Measurements from ENCODE around the gene HSF4.

Gene HSF4

DNA sequence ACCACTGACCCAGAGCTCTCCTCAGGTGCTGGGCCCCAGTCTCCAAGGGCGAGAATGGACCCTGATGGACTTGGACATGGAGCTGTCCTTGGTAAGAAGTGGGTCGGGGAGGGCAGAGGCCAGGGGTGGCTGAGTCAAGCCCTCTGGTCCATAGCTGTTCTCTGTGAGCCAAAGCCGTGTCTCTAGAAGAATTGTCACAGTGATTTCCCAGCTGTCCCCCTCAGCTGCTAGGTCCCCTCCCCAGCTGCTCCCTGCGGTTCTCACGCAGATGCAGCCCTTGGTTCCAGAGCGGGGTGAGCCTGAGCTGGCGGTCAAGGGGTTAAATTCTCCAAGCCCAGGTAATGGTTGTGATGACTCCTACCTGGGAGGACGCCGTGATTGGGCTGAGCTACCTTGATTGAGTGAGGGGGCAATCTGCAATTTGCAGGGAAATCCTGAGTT is 4.5 kb downstream of the HSF4 start:
- no peak for DNase-seq

DNA sequence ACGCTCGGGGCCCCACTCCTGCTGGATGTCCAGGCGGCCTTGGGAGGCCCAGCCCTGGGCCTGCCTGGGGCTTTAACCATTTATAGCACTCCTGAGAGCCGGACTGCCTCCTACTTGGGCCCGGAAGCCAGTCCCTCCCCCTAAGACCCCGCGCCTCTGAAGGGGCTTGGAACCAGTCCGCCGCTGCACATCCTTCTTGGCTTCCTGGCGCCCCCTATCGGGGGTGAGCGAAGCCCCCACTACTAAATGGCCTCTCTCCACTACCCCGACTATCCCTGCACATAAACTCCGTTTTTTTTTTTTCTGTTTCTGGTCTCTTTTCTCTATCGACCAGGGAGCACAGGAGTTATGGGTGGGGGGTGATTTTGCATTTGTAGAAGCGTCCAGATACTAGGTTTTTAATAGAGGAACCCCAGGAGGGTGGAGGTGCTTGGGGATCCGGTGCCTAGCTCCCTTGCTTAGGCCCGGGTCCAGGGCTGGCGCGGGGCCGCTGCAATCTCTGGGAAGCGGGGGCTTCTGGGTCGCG is 5.2 kb downstream of the HSF4 start:
- peak in 1 of 5 donors; percentile 49 for DNase-seq

DNA sequence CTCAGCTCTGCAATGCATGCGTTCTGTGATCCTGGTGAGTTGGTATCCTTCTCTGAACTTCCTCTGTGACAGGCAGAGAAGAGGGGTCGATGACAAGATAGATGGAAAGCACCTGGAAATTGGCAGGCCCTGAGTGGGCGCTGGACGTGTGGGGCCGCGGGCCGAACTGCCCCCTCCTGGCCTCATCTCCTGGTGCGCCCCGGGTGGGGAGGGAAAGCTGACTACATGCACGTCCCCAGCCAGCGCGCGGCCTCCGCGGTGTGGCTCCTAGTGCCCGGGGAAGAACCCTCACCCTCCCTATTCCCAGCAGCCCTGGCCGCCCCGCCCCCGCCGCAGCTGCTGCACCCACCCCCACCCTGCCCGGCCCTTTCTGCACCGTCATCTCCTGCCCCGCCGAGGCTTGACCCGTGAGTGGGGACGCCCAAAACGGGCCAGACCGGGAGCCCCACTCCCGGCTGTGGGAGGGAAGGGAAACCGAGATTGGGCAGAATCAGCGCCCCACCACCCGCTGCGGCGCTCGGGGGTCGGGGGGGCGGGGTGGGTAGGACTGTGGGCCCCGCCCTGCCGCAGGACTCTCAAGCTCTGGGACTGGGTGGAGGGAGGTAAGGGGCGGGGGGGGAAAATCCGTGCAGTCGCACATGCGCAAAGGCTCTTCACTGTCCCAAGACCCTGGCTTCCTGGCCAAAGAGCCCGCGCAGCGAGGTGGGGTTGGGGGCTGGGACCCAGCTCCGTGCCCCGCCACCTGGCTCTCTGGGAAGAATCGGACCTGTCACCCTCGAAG is 5.8 kb downstream of the HSF4 start, which contains the start of gene NOL3:
TSS of gene NOL3 (plus strand) at position 371 of the 781 bp plus-strand sequence.
- DNase-seq, result peak in 1 of 5 donors; percentile 82

DNA sequence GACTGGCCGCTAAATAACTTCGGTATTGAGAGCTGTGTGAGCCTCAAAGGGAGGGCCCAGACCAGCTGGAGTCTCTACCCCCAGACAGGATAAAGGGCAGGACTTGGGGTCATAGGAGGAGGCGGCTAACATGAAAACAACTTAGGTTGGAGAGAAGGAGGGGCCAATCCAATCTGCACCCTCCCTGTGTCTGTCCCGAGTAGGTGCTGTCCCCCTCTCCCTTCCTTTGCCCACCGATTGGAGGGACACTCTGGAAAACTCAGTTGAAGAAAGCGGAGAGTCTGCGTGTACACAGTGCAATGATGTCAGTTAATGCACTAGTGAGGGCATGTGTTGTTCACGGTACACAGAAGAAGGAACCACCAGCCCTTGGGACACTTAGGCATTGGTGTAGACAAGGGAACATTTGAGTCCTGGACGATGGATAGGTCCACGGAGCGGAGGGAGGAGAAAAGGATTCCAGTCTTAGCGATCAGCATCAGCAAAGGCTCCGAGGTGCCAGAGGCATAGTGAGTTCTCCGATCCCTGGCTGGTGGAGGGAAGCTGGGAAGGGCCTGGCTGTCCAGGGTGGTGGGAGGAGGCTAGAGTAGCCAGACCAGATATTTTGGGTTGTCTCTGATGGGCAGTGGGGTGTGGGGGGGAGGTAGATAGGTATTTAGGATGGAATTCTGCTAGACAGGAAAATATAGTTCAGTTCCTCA is 6.6 kb downstream of the HSF4 start:
- DNase-seq, result no peak

GRCh38 chr16:67173323-67173722 is 8.8 kb downstream of the HSF4 start:
- no peak for DNase-seq

DNA sequence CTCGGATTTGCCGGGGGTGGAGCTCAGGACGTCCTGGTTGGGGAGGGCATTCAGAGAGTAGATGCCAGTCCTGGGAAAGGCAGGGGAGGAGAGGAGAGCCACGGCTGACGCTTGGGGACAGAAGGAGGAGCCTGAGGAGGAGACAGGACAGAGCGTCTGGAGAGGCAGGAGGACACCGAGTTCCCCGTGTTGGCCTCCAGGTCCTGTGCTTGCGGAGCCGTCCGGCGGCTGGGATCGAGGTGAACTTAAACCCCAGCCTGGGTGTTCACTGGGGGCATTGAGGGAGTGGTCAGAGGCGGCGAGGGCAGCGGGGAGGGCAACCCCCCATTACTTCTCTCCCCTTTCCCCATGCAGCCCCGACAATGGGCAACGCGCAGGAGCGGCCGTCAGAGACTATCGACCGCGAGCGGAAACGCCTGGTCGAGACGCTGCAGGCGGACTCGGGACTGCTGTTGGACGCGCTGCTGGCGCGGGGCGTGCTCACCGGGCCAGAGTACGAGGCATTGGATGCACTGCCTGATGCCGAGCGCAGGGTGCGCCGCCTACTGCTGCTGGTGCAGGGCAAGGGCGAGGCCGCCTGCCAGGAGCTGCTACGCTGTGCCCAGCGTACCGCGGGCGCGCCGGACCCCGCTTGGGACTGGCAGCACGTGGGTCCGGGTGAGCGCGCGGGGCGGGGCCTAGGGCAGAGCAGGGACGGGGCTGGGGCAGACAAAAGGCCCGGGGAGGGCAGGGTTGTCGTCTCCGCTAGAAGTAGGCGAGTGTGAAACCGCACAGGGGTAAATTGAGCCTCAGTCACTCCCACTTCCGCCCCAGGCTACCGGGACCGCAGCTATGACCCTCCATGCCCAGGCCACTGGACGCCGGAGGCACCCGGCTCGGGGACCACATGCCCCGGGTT is 9.5 kb downstream of the HSF4 start:
- DNase-seq, result peak; percentile 49 to 85 (median 59)

DNA sequence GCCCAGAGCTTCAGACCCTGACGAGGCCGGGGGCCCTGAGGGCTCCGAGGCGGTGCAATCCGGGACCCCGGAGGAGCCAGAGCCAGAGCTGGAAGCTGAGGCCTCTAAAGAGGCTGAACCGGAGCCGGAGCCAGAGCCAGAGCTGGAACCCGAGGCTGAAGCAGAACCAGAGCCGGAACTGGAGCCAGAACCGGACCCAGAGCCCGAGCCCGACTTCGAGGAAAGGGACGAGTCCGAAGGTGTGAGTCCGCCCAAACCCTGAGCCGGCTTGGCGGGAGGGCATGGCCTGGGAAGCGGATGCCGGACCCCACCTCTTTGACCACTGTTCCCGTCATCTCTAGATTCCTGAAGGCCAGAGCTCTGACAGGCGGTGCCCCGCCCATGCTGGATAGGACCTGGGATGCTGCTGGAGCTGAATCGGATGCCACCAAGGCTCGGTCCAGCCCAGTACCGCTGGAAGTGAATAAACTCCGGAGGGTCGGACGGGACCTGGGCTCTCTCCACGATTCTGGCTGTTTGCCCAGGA is 10.2 kb downstream of the HSF4 start:
- no peak for DNase-seq

DNA sequence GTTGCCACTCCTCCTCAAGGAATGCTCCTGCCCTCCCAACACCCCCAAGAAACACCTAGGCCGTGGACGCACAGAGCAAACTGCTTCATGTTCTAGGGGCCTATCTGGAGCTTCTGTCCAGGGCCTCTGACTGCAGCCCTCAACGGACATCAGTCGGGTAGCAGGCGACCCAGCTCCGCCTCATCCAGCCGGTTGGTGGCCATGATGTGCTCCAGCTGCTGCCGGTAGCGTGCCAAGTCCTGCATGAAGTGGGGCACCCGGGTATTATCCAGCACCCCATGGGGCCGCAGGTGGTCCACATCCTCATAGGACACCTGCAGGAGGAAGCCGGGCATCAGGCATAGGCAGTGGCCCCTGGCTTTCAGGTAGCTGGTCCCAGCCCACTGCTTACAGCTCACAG is 12.1 kb downstream of the HSF4 start:
- no peak for DNase-seq

DNA sequence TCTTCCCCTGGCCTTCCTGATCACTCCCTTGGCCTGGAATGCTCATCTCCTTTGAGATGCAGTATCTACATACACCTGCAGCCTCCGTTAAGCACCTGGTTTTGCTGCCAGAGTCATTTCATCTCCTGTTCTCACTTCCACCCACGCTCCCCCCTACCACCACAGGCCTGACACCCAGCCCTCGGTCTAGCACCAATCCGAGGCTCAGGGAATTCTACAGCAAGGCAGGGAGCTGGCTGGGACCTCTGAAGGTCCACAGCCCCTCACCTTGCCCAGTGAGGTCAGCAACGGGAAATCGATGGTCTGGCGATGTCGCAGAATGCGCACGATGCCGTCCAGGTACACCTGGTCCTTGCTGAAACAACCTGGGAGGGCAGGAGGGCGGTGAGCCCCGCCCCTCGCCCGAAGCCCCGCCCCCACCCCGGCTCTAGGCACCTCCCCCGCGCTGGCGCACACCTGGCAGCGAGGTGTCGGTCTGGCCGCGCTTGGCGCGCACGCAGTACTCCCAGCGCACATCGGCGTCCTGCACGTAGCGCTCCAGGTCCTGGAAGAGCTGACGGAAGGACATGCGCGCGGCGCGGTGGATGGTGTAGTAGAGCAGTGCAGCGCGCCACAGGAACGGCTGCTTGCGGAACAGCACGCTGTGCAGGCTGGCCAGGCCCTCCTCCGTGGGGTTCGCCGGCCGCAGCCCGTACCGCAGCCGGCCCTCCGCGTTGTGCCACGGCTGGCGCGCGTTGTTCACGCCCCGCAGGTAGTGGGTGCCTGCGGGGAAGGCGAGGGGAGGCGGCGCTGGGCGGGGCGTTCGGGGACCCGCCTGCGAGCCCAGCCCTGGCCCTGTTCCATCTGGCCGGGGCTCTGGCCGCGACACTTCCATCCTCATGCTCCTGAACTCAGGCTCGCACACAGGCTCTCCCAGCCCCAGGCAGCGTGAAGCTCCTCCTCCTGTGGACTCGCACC is 13.5 kb downstream of the HSF4 start:
- DNase-seq, result peak; percentile 43 to 70 (median 53)

GRCh38 chr16:67179421-67180080 is 15.0 kb downstream of the HSF4 start:
- no peak for DNase-seq

GRCh38 chr16:67180166-67180565 is 15.6 kb downstream of the HSF4 start:
- DNase-seq, result no peak

- no peak for DNase-seq
These were observed 16.8 kb downstream of the HSF4 start for GRCh38 chr16:67181346-67181745.

DNA sequence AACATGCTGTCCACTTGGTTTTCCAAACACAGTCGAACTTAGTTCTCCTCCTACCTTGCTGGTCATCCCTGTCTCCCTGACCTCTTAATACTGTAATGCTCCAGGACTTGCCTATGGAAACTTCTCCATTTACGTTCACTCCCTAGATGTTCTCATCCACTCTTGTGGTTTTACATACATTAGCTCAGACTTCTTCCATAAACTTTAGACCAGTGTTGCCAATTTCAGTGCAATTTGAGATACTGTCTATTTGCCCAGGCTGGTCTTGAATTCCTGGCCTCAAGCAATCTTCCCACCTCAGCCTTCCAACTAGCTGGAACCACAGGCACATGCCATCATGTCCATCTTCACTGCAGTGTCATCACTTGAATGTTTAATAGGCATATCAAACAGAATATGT is 17.7 kb downstream of the HSF4 start:
- no peak for DNase-seq

DNA sequence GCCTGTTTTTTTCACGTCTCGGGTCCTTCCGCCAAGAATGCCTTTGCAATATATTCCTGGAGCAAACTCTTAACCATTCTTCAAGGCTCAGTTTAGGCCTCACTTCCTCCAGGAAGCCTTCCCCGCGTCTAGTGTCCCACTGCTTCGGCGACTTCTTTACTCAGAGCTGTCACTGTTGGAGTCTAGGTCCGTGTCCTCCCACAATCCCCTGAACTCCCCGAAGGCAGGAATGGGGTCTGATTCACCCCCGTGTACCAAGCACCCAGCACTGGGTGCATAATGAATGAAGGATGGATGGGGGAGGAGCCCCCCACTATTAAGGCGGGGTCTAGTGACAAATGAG is 18.7 kb downstream of the HSF4 start:
- DNase-seq, result no peak

GRCh38 chr16:67183627-67184452 is 19.3 kb downstream of the HSF4 start, which contains the start of gene MATCAP1:
TSS of gene MATCAP1 (minus strand) at chr16:67183963. CDS start at chr16:67180610, 3,353 bp downstream.
- peak; percentile 86 to 98 (median 92) for DNase-seq

- DNase-seq, result peak in 1 of 5 donors; percentile 36
These were observed 20.0 kb downstream of the HSF4 start for GRCh38 chr16:67184453-67184994.

DNA sequence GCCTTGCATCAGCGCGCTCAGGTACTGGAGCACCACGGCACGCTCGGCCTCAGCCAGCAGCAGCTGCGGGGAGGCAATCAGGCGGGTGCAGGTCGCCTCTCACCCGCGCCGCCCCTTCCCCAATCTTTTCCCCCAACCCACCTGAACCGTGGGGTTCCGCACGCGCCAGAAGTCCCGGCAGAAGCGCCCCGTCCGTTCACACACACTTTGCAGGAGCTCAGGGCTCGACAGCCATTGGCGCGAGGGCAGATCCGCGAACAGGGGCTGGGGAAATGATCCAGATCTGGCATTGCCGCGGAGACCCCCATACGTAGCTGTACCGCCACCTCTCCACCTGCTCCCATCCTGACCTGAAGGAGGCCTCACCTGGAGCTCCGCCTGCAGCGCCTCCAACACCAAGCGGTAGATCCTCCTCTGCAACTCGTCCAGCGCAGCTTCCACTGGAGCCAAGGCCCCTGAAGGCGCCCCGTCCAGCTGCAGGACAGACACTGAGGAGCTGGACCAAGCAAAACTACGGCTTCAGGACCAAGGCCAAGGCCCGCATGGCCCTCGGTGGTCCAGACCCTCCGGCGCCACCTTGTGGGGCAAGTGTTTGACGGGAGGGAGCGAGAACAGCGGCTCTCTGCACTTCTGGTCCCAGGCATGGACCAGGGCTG is 20.6 kb downstream of the HSF4 start:
- peak; percentile 65 to 82 (median 76) for DNase-seq

- DNase-seq, result no peak
These were observed 21.1 kb downstream of the HSF4 start for GRCh38 chr16:67185651-67186134.

GRCh38 chr16:67186550-67186950 is 22.0 kb downstream of the HSF4 start:
- DNase-seq, result no peak

Measured in T-helper 1 cell (primary cell).